Upper lobe of left lung (tissue), 6 donors: Measurements from ENCODE around the gene SMIM38. TPM values are rescaled to one million over a fixed set of nuclear protein-coding genes. Genes with fewer than 3 reads are reported as not detected.

Source experiments
- ATAC-seq, 2 donors: fragments of 200-7000 bp; cut with Tn5 transposase; one replicate each; pipeline ENCODE4 v1.9.1; 2022; ENCODE audit warnings: mild to moderate bottlenecking in 2 of 2, moderate library complexity in 2 of 2; ENCODE audit not compliant: low FRiP score in 2 of 2
- DNase-seq, 2 donors: peaks; one replicate each; pipeline ENCODE4 v3.0.0-alpha.2; 2019 to 2020
- H3K27ac ChIP-seq, 4 donors: fragments of 200-600 bp; sonication (generic); one replicate each; pipeline ENCODE4 v1.5.1; 2016 to 2019
- H3K27me3 ChIP-seq, 4 donors: fragments of 200-600 bp; sonication (generic); one replicate each; pipeline ENCODE4 v1.5.1; 2017 to 2019
- H3K36me3 ChIP-seq, 4 donors: fragments of 200-600 bp; sonication (generic); one replicate each; pipeline ENCODE4 v1.5.1; 2016 to 2019
- H3K4me1 ChIP-seq, 4 donors: fragments of 200-600 bp; sonication (generic); one replicate each; pipeline ENCODE4 v1.5.1; 2018 to 2019
- H3K4me3 ChIP-seq, 4 donors: fragments of 200-600 bp; sonication (generic); one replicate each; pipeline ENCODE4 v1.5.1; 2017 to 2019; ENCODE audit warnings: mild to moderate bottlenecking in 2 of 4, moderate library complexity in 1 of 4
- H3K9me3 ChIP-seq, 4 donors: fragments of 200-600 bp; sonication (generic); one replicate each; pipeline ENCODE4 v1.5.1; 2018 to 2019
- CTCF ChIP-seq, 6 experiments: fragments of 450-650 bp in 4 of 6; fragments of 200-600 bp in 2 of 6; sonication (generic) in 2 of 6; IDR thresholded peaks; one replicate each; pipeline ENCODE4 v1.5.1; 2016 to 2019; ENCODE audit warnings: antibody characterized with exemption in 6 of 6
- EP300 ChIP-seq, 4 donors: sonication (generic); formaldehyde crosslinking; IDR thresholded peaks; one replicate each; pipeline ENCODE4 v1.5.1; 2017; ENCODE audit warnings: antibody characterized with exemption in 4 of 4, control low read depth in 2 of 4
- POLR2A ChIP-seq, 4 donors: fragments of 450-650 bp; IDR thresholded peaks; one replicate each; pipeline ENCODE4 v1.5.1; 2016 to 2017; ENCODE audit warnings: antibody characterized with exemption in 4 of 4, mild to moderate bottlenecking in 2 of 4
- POLR2AphosphoS5 ChIP-seq, 2 donors: sonication (generic); formaldehyde crosslinking; IDR thresholded peaks; one replicate each; pipeline ENCODE4 v1.5.1; 2017; ENCODE audit warnings: antibody characterized with exemption in 2 of 2
- WGBS, 2 donors: methylation state at CpG; one replicate each; pipeline ENCODE4 v1.1.5; 2017 to 2018; 5-methylcytosine and 5-hydroxymethylcytosine counted together
- total RNA-seq, 6 donors: library from RNA; depleted of rRNA in 4 of 6; stranded (reverse); fragments of >200 nt in 4 of 6; gene quantifications; one replicate each; pipeline versions ENCODE4 v1.1.0 to v1.2.1, GENCODE V29; 2016 to 2021
- donor health status: DM: no; HTN: no; CAD: no; lungs with moderate emphysema.
- donor health status: DM: no; HTN: yes; CAD: no; lungs with severe emphysema.

Gene SMIM38
- total RNA-seq, 6 donors from 2014 or later, result 0.10 to 0.67 (median 0.55) TPM; not detected in 2

GRCh38 chr11:69202511-69203221, 46.9 kb downstream of the SMIM38 start:
- TF ChIP-seq POLR2A (IDR thresholded peaks at IDR 0.05) (no peak), EP300 (IDR thresholded peaks at IDR 0.05) (no peak), CTCF (IDR thresholded peaks at IDR 0.05) (no peak), POLR2AphosphoS5 (IDR thresholded peaks at IDR 0.05) (no peak)
- ATAC-seq (no peak), DNase-seq (no peak)
- Histone ChIP-seq H3K36me3 (no peaks in the 10 kb centered on the region), H3K4me3 (no peak overlapping the region), H3K4me1 (peaks cover 0 to 8% (median 2%) of the 10 kb centered on the region in 4 donors), H3K27ac (no peak overlapping the region), H3K9me3 (no peaks in the 10 kb centered on the region), H3K27me3 (no peaks in the 10 kb centered on the region)
- WGBS, 2 donors, result 89 to 92% methylated on average over 15 to 23 of the region's 25 CpGs

DNA sequence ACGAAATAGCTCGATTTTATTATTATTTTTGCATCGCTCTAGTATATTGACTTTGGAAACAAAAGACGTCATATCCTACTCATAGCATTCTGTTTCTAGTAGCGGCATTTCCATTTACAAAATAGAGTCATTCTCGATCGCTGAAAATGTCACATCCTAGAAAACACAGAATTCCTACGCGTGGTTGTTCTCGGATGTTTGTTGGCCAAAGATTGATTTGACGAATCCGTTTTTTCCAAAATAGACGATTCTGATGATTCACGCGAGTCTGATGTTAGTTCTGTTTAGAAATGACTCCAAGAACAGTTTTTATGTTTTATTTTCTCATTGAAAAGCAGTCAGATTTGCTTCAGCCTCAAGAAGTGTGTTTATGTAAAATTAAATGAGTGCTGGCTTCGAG, 47.6 kb downstream of the SMIM38 start:
- Histone ChIP-seq H3K9me3 (no peaks in the 10 kb centered on the region), H3K27me3 (no peaks in the 10 kb centered on the region), H3K27ac (no peak overlapping the region), H3K4me1 (peaks cover 0 to 9% (median 2%) of the 10 kb centered on the region in 4 donors), H3K4me3 (no peak overlapping the region), H3K36me3 (no peaks in the 10 kb centered on the region)
- no peak for ATAC-seq
- DNase-seq, result no peak
- 90% methylated on average over 16 of the region's 16 CpGs for WGBS, 2 donors
- TF ChIP-seq POLR2A (IDR thresholded peaks at IDR 0.05), result no peak
- TF ChIP-seq CTCF (IDR thresholded peaks at IDR 0.05), result no peak

GRCh38 chr11:69203901-69204245, 48.1 kb downstream of the SMIM38 start:
- no peak overlapping the region for H3K4me3 ChIP-seq

DNA sequence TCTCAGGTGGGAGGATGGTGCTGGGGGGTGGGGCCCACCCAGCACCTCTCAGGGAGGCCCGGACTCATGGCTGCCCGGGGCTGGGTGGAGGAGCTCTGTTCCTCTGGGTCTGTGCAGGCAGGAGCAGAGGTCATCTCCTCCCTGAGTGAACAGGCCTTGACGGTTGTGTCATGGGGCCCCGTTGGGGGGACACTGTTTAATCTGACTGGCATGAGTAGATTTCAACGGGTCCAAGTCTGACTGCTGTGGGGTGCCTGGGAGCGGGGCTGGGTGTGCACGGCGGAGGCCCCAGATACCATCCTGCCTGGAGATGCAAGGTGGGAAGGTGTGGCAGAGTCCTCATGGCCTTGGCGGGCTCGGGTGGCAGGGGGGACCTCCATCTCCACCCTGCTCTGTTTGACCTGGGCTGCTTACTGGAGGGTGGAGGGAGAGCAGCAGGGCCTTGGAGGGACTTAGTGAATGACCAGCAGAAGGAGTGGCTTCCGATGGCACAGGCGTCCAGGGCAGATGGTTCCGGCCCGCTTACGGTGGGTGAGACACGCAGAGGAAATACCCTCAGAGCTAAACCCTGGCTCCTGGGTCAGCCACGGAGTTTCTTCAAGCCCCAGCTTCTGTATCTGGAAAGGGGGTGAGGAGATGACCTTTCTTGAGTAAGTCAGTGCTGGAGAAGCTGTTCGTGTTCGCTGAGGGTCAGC, 48.7 kb downstream of the SMIM38 start:
- Histone ChIP-seq H3K9me3 (no peaks in the 10 kb centered on the region), H3K4me3 (no peak overlapping the region), H3K27ac (no peak overlapping the region), H3K4me1 (peaks cover 0 to 9% (median 2%) of the 10 kb centered on the region in 4 donors), H3K27me3 (no peaks in the 10 kb centered on the region), H3K36me3 (no peaks in the 10 kb centered on the region)
- ATAC-seq (no peak), DNase-seq (no peak)
- 89 to 97% methylated on average over 9 to 17 of the region's 19 CpGs for WGBS, 2 donors
- no peak for TF ChIP-seq POLR2A (IDR thresholded peaks at IDR 0.05)
- no peak for TF ChIP-seq EP300 (IDR thresholded peaks at IDR 0.05)
- TF ChIP-seq POLR2AphosphoS5 (IDR thresholded peaks at IDR 0.05), result no peak
- TF ChIP-seq CTCF (IDR thresholded peaks at IDR 0.05), result no peak

More at GRCh38 chr11:69203901-69204245, 48.1 kb downstream of the SMIM38 start:
- Histone ChIP-seq H3K4me1 (peaks cover 0 to 9% (median 2%) of the 10 kb centered on the region in 4 donors), H3K9me3 (no peaks in the 10 kb centered on the region), H3K27me3 (no peaks in the 10 kb centered on the region), H3K36me3 (no peaks in the 10 kb centered on the region), H3K27ac (no peak overlapping the region)
- no peak for ATAC-seq
- 86 to 100% methylated on average over 1 to 8 of the region's 8 CpGs for WGBS, 2 donors
- DNase-seq, result no peak
- TF ChIP-seq CTCF (IDR thresholded peaks at IDR 0.05), result no peak
- no peak for TF ChIP-seq POLR2A (IDR thresholded peaks at IDR 0.05)
- TF ChIP-seq EP300 (IDR thresholded peaks at IDR 0.05), result no peak
- no peak for TF ChIP-seq POLR2AphosphoS5 (IDR thresholded peaks at IDR 0.05)
